H1 (cell line): ENCODE data around the gene ID2. TPM values are rescaled to one million over a fixed set of nuclear protein-coding genes. Genes with fewer than 3 reads are reported as not detected.

Experiments used
- CTCF ChIA-PET: fragments of 300-600 bp; sonication (Branson Sonifier 250); formaldehyde crosslinking; loops from one replicate; lab custom pipeline; 2021; ENCODE audit not compliant: partially characterized antibody; lab: Charles Lee
- POLR2A ChIA-PET: fragments of 300-600 bp; sonication (Branson Sonifier 250); formaldehyde crosslinking; loops from one replicate; lab custom pipeline; 2021; ENCODE audit warnings: inconsistent platforms; ENCODE audit not compliant: partially characterized antibody; lab: Charles Lee
- DNase-seq, 2 experiments: peaks; one replicate each; pipeline versions ENCODE4 v3.0.0 to v3.0.0-alpha.2; 2010 to 2022; ENCODE audit warnings: low spot score in 2 of 2, low read depth in 1 of 2, mixed read lengths in 1 of 2
- FAIRE-seq: peaks from 2 replicates; lab custom pipeline; 2011; peaks lifted over from hg19 to GRCh38; lab: Jason Lieb, UNC
- H2AFZ ChIP-seq: 2 replicates; pipeline ENCODE4 v1.8.1; 2012; ENCODE audit warnings: low read length, inconsistent platforms
- H2AK5ac ChIP-seq: 2 replicates; pipeline ENCODE4 v1.6.1; 2013; ENCODE audit warnings: low read depth, low read length
- H2BK120ac ChIP-seq: replicated peaks from 2 replicates; pipeline ENCODE3; 2013; ENCODE audit warnings: low read depth, low read length, inconsistent platforms
- H2BK12ac ChIP-seq: 2 replicates; pipeline ENCODE4 v1.6.1; 2013; ENCODE audit warnings: low read depth, low read length
- H2BK15ac ChIP-seq: 2 replicates; pipeline ENCODE4 v1.6.1; 2013; ENCODE audit warnings: low read length
- H2BK20ac ChIP-seq: 2 replicates; pipeline ENCODE4 v1.6.1; 2013; ENCODE audit warnings: low read length
- H2BK5ac ChIP-seq: 2 replicates; pipeline ENCODE4 v1.6.1; 2013; ENCODE audit warnings: low read depth, low read length
- H3K14ac ChIP-seq: 2 replicates; pipeline ENCODE4 v1.6.1; 2013; ENCODE audit warnings: inconsistent platforms; ENCODE audit not compliant: insufficient read length
- H3K18ac ChIP-seq: 2 replicates; pipeline ENCODE4 v1.6.1; 2013; ENCODE audit warnings: low read length; ENCODE audit errors: extremely low read depth
- H3K23ac ChIP-seq: 2 replicates; pipeline ENCODE4 v1.6.1; 2013; ENCODE audit warnings: inconsistent platforms; ENCODE audit not compliant: insufficient read length
- H3K23me2 ChIP-seq: 2 replicates; pipeline ENCODE4 v1.6.1; 2013; ENCODE audit warnings: low read depth, low read length
- H3K27ac ChIP-seq: 2 replicates; pipeline ENCODE4 v1.6.1; 2011; ENCODE audit warnings: low read depth, low read length, inconsistent platforms
- H3K27me3 ChIP-seq, 4 experiments: replicated peaks in 1 of 4; 1 replicate in 1 of 4; 2 replicates in 3 of 4; pipeline versions ENCODE4 v1.6.1 to v1.8.1; 2011 to 2013; ENCODE audit warnings: low read length in 3 of 4, mild to moderate bottlenecking in 3 of 4, inconsistent platforms in 2 of 4, mixed read lengths in 2 of 4, moderate library complexity in 1 of 4; ENCODE audit not compliant: control insufficient read depth in 3 of 4, insufficient read depth in 3 of 4; ENCODE audit errors: extremely low read depth in 1 of 4
- H3K36me3 ChIP-seq, 4 experiments: 2 replicates each; pipeline versions ENCODE4 v1.6.1 to v1.8.1; 2011 to 2013; ENCODE audit warnings: mild to moderate bottlenecking in 4 of 4, low read length in 3 of 4, moderate library complexity in 2 of 4, control low read depth in 1 of 4, inconsistent platforms in 1 of 4; ENCODE audit not compliant: insufficient read depth in 4 of 4, control insufficient read depth in 2 of 4
- H3K4ac ChIP-seq: replicated peaks from 2 replicates; pipeline ENCODE3; 2013; ENCODE audit warnings: low read length, low read depth, mixed read lengths, inconsistent platforms; ENCODE audit not compliant: insufficient read length
- H3K4me1 ChIP-seq, 4 experiments: replicated peaks in 1 of 4; 1 replicate in 1 of 4; 2 replicates in 3 of 4; pipeline versions ENCODE4 v1.6.1 to v1.8.1; 2011 to 2013; ENCODE audit warnings: low read length in 3 of 4, inconsistent platforms in 2 of 4, mixed read lengths in 1 of 4; ENCODE audit not compliant: insufficient read depth in 4 of 4, control insufficient read depth in 3 of 4
- H3K4me2 ChIP-seq, 2 experiments: 2 replicates each; pipeline versions ENCODE4 v1.6.1 to v1.8.1; 2011 to 2013; ENCODE audit warnings: low read depth in 2 of 2, low read length in 2 of 2, control low read depth in 1 of 2, inconsistent platforms in 1 of 2, mild to moderate bottlenecking in 1 of 2; ENCODE audit not compliant: insufficient read depth in 1 of 2
- H3K4me3 ChIP-seq, 4 experiments: fragments of 200-600, 300-600 bp in 1 of 4; sonication (generic), shearing (Covaris generic), sonication (Bioruptor Twin) in 1 of 4; 2 replicates each; pipeline versions ENCODE4 v1.5.1 to v1.8.1; 2011 to 2016; ENCODE audit warnings: low read length in 4 of 4, low read depth in 3 of 4, control low read depth in 2 of 4, inconsistent platforms in 2 of 4, mild to moderate bottlenecking in 2 of 4, mixed read lengths in 1 of 4, moderate library complexity in 1 of 4; ENCODE audit not compliant: insufficient read depth in 2 of 4; ENCODE audit errors: extremely low read depth in 1 of 4
- H3K56ac ChIP-seq: replicated peaks from 2 replicates; pipeline ENCODE3; 2013; ENCODE audit warnings: low read depth, mild to moderate bottlenecking, mixed read lengths, low read length, inconsistent platforms; ENCODE audit not compliant: insufficient read length
- H3K79me1 ChIP-seq: 2 replicates; pipeline ENCODE4 v1.6.1; 2013; ENCODE audit warnings: low read depth, low read length, control low read depth
- H3K79me2 ChIP-seq, 2 experiments: 2 replicates each; pipeline versions ENCODE4 v1.6.1 to v1.8.1; 2012 to 2013; ENCODE audit warnings: low read length in 2 of 2, mild to moderate bottlenecking in 2 of 2, inconsistent platforms in 1 of 2; ENCODE audit not compliant: insufficient read depth in 2 of 2, control insufficient read depth in 1 of 2
- H3K9ac ChIP-seq, 4 experiments: replicated peaks in 1 of 4; 1 replicate in 1 of 4; 2 replicates in 3 of 4; pipeline versions ENCODE4 v1.6.1 to v1.8.1; 2011 to 2013; ENCODE audit warnings: low read depth in 3 of 4, low read length in 3 of 4, control low read depth in 2 of 4, mild to moderate bottlenecking in 2 of 4, moderate library complexity in 2 of 4, inconsistent platforms in 1 of 4; ENCODE audit errors: extremely low read depth in 1 of 4
- H3K9me3 ChIP-seq, 2 experiments: 2 replicates each; pipeline versions ENCODE4 v1.6.1 to v1.8.1; 2012 to 2013; ENCODE audit warnings: mild to moderate bottlenecking in 2 of 2, moderate library complexity in 2 of 2, control low read depth in 1 of 2, inconsistent platforms in 1 of 2, low read depth in 1 of 2, low read length in 1 of 2, mixed read lengths in 1 of 2; ENCODE audit not compliant: insufficient read depth in 2 of 2
- H4K20me1 ChIP-seq, 2 experiments: replicated peaks in 1 of 2; 2 replicates each; pipeline versions ENCODE3 to v1.8.1; 2011 to 2013; ENCODE audit warnings: inconsistent platforms in 2 of 2, low read length in 2 of 2, mild to moderate bottlenecking in 1 of 2; ENCODE audit not compliant: insufficient read depth in 2 of 2, control insufficient read depth in 1 of 2
- H4K5ac ChIP-seq: 2 replicates; pipeline ENCODE4 v1.6.1; 2013; ENCODE audit warnings: low read length, low read depth, mixed read lengths, inconsistent platforms; ENCODE audit not compliant: insufficient read length
- H4K8ac ChIP-seq: 2 replicates; pipeline ENCODE4 v1.8.0; 2013; ENCODE audit warnings: mild to moderate bottlenecking, moderate library complexity, low read length, inconsistent platforms; ENCODE audit not compliant: insufficient read depth; ENCODE audit errors: extremely low read depth
- H4K91ac ChIP-seq: replicated peaks from 2 replicates; pipeline ENCODE3; 2013; ENCODE audit warnings: low read length, mixed read lengths, inconsistent platforms; ENCODE audit not compliant: insufficient read length
- EGR1 ChIP-seq: IDR thresholded peaks from 2 replicates; pipeline ENCODE4 v1.6.1; 2011; ENCODE audit warnings: low read depth, low read length, borderline replicate concordance
- EP300 ChIP-seq, 2 experiments: IDR thresholded peaks; 1 replicate in 1 of 2; 2 replicates in 1 of 2; pipeline ENCODE4 v1.6.1; 2011 to 2012; ENCODE audit warnings: low read depth in 2 of 2, low read length in 2 of 2, mild to moderate bottlenecking in 2 of 2, borderline replicate concordance in 1 of 2, inconsistent platforms in 1 of 2, moderate library complexity in 1 of 2
- JUND ChIP-seq: IDR thresholded peaks from 2 replicates; pipeline ENCODE4 v1.6.1; 2011; ENCODE audit warnings: mild to moderate bottlenecking, improper control_type of control experiment, low read length
- KDM5A ChIP-seq: fragments of 200-600 bp; IDR thresholded peaks from 2 replicates; pipeline ENCODE4 v1.7.1; 2012; ENCODE audit warnings: mild to moderate bottlenecking, low read length, inconsistent platforms, mixed read lengths
- POLR2AphosphoS5 ChIP-seq: IDR thresholded peaks from 2 replicates; pipeline ENCODE4 v1.6.1; 2011; ENCODE audit warnings: low read depth, low read length
- WGBS, 2 experiments: shearing (Covaris generic) in 1 of 2; methylation state at CpG; one replicate each; pipeline versions ENCODE4 v1.1.6 to v1.1.7; 2013 to 2015; ENCODE audit warnings: low lambda C conversion rate in 2 of 2, mixed read lengths in 2 of 2, inconsistent platforms in 1 of 2, low coverage in 1 of 2, missing lambda C conversion rate in 1 of 2; ENCODE audit not compliant: insufficient replicate concordance in 2 of 2, insufficient coverage in 1 of 2, insufficient read length in 1 of 2; ENCODE audit errors: extremely low coverage in 1 of 2, missing lambda C conversion rate in 1 of 2; 5-methylcytosine and 5-hydroxymethylcytosine counted together
- polyA plus RNA-seq, 7 experiments: library from polyadenylated mRNA; depleted of rRNA in 3 of 7; stranded (reverse) in 5 of 7; unstranded in 2 of 7; fragments of >200 nt in 5 of 7; fragments of 200-250 nt in 2 of 7; gene quantifications; 1 replicate in 5 of 7; 2 replicates in 1 of 7; 4 replicates in 1 of 7; pipeline versions ENCODE4 v1.2.1 to v1.2.3, GENCODE V29; 2011 to 2013; ENCODE audit warnings: missing spikeins in 2 of 7, mixed read lengths in 2 of 7
- total RNA-seq: library from RNA; stranded (reverse); fragmentation: NEBNext Ultra II Directional; extraction: Animal tissue kit (Norgen Biotek cat#: 25700); gene quantifications from 2 replicates; pipeline ENCODE4 v1.2.1, GENCODE V29; 2021

Gene ID2
- total and polyA plus RNA-seq, 2 of the 8 experiments (the other 6 are each of a cell fraction or from before 2014, with no cell fraction given): 36.7 to 214 TPM

GRCh38 chr2:8640498-8640897 is 41.4 kb upstream of the ID2 start:
- Histone ChIP-seq H3K4me3 (no peak overlapping the region), H2BK120ac (peak overlapping the region; percentile 24), H3K9ac (no peak overlapping the region), H3K27ac (no peak overlapping the region), H2AK5ac (no peak overlapping the region), H2BK15ac (no peak overlapping the region), H3K18ac (peak overlapping the region; percentile 19; the same call in 1 of the 2 replicates), H3K4ac (no peak overlapping the region), H4K5ac (no peak overlapping the region), H4K91ac (peak overlapping the region; percentile 11), H3K56ac (no peak overlapping the region), H2AFZ (no peak overlapping the region), H3K4me1 (peaks cover 13 to 45% (median 25%) of the 10 kb centered on the region in 4 experiments), H2BK20ac (no peak overlapping the region), H2BK5ac (no peak overlapping the region), H4K20me1 (no peaks in the 10 kb centered on the region), H3K4me2 (no peak overlapping the region), H3K79me1 (no peaks in the 10 kb centered on the region), H2BK12ac (no peak overlapping the region), H3K79me2 (no peaks in the 10 kb centered on the region), H3K23ac (no peak overlapping the region), H3K23me2 (no peaks in the 10 kb centered on the region), H3K9me3 (peaks cover 0 to under 1% of the 10 kb centered on the region in 2 experiments; a peak in 1 of 4 replicates), H4K8ac (no peak overlapping the region), H3K27me3 (peaks cover 1 to 8% (median 5%) of the 10 kb centered on the region in 4 experiments; a peak in 5 of 7 replicates), H3K14ac (no peak overlapping the region), H3K36me3 (no peaks in the 10 kb centered on the region)
- TF ChIP-seq EP300 (IDR thresholded peaks at IDR 0.05; ENCODE audit: borderline replicate concordance in 1 of 2, low read depth in 2 of 2, low read length in 2 of 2) (no peak), KDM5A (no peak), POLR2AphosphoS5 (no peak), JUND (no peak), EGR1 (no peak)
- 93% methylated on average over 8 of the region's 8 CpGs; no CpG with 5 or more reads in 1 of the 2 experiments for WGBS, 2 experiments
- ChIA-PET POLR2A (interaction anchor here (1.9 to 3.1 kb wide), 2 partner anchors 19 to 40 kb away, joined by 3 to 23 read pairs; partner anchors contain the start of gene ID2), CTCF (interaction anchor here (1.2 kb wide), 1 partner anchor 37 kb away, joined by 3 read pairs; no protein-coding TSS in a partner anchor)
- FAIRE-seq (no peak), DNase-seq (no peak)
